Mucosa of stomach (tissue), 1 donor: ENCODE data around the gene BEAN1.
"Not testable (repeated sequence)": the region's sequence is repeated elsewhere in the genome, so short reads cannot be mapped to it uniquely, and the experiment has no call there.

Experiments
- H3K27me3 ChIP-seq: one replicate; pipeline ENCODE4 v1.7.0; 2013; ENCODE audit warnings: mild to moderate bottlenecking, low read length; ENCODE audit not compliant: control insufficient read depth, insufficient read depth
- H3K36me3 ChIP-seq: one replicate; pipeline ENCODE4 v1.7.0; 2013; ENCODE audit warnings: low read length; ENCODE audit not compliant: control insufficient read depth, insufficient read depth
- H3K4me1 ChIP-seq: one replicate; pipeline ENCODE4 v1.7.0; 2013; ENCODE audit warnings: mild to moderate bottlenecking, low read length; ENCODE audit not compliant: control insufficient read depth, insufficient read depth
- H3K4me3 ChIP-seq: one replicate; pipeline ENCODE4 v1.7.0; 2013; ENCODE audit warnings: low read length
- H3K9ac ChIP-seq: one replicate; pipeline ENCODE4 v1.7.0; 2013; ENCODE audit warnings: mild to moderate bottlenecking, low read length, moderate library complexity
- H3K9me3 ChIP-seq: one replicate; pipeline ENCODE4 v1.7.0; 2013; ENCODE audit warnings: mild to moderate bottlenecking, low read length, moderate library complexity; ENCODE audit not compliant: control insufficient read depth
- donor health status: Pancreatic carcinoma.

BEAN1 gene

DNA sequence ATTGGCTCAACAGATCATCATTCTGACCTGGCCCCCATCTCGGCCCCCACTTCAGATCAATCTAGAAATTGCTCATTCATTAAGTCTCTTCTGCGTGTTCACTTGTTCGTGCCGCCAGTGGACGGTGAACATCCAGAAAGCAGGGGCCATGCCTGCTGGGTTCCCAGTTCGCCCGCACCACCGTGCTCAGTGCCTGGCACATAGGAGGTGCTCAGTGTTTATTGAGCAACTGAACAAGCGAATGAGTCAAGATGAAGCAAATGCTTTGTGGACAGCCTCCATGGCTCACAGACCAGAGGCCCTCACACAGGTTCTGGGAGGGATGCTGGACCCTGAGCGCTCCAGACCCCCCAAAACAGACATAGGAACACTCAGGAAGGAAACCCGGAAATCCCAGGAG lies 13.9 kb downstream of the BEAN1 start:
- Histone ChIP-seq H3K36me3 (no peaks in the 10 kb centered on the region), H3K9ac (no peak overlapping the region), H3K4me3 (no peak overlapping the region), H3K4me1 (no peaks in the 10 kb centered on the region), H3K9me3 (no peaks in the 10 kb centered on the region), H3K27me3 (peaks cover 11% of the 10 kb centered on the region)

DNA sequence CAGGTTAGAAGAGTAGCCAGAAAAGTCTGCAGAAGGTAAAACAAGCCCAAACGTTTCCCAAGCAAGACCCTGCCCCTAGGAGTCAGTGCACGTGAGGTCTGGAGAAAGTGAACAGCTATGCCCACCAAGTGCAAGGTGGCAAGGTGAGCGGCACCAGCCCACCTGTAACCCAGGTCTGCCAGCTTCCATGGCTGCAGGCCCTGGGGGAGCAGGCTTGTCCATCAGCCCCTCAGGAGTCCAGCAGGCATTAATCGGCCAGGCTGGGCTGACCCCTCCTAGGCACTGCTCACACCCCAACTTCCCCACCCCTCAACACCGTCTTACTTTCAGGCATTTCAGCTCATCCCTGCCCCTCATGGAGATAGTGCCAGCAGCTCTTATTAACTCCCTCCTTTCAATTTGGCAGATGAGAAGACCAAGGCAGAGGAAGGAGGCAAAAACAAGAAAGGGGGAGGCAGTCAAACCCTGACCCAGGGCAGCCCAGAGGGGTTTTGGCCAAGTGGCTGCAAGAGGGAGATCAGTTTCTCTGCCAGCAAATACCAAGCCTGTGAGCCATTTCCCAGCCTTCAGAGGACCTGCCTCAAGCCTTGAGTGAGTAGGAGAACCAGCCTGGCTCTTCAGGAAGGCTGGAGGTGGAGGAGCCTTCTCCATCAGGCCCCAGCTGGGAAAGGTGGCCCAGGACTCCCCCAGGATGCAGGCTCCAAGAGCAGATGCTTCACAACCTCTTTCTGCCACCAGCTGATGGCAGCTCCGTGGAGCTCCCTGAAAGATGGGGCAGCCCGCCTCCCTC lies 14.7 kb downstream of the BEAN1 start:
- H3K36me3 ChIP-seq, result no peaks in the 10 kb centered on the region
- no peak overlapping the region for H3K9ac ChIP-seq
- no peaks in the 10 kb centered on the region for H3K4me1 ChIP-seq
- no peaks in the 10 kb centered on the region for H3K9me3 ChIP-seq
- peaks cover 11% of the 10 kb centered on the region for H3K27me3 ChIP-seq
- no peak overlapping the region for H3K4me3 ChIP-seq

DNA sequence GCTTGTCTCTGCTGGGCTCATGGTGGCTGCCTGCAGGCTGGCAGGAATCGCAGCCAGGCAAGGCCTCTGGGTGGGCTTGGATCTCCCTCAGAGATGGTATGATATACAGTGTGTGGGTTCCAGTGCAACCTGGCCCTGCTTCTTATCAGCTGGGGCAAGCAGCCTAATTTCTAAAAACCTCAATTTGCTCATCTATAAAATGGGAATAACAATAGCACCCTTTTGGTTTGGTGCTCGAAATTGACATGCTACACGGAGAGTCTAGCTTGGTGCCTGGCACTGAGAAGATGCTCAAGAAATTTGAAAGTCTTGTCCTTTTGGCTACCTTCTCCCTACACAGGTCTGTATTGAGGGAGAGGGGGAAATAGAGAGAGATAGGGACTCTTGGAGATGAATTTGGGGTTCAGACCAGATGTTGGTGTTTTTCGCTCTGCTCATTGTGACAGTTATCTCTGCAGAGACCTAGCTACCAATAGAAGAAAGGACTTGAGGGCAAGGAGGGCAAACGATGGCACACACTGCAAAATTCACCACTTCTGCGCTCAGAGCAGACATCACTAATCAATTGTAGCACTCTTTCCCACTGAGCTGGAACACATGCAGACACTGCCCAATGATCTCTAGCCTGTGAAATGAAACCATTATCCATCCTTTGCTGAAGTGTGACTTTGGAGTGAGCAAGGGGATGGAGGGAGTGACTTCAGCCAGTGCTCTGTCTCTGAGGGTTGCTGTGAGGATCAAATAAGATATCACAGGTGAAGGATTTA lies 15.6 kb downstream of the BEAN1 start:
- Histone ChIP-seq H3K36me3 (no peaks in the 10 kb centered on the region), H3K27me3 (peaks cover 15% of the 10 kb centered on the region), H3K4me1 (no peaks in the 10 kb centered on the region), H3K9me3 (no peaks in the 10 kb centered on the region), H3K4me3 (no peak overlapping the region), H3K9ac (no peak overlapping the region)

DNA sequence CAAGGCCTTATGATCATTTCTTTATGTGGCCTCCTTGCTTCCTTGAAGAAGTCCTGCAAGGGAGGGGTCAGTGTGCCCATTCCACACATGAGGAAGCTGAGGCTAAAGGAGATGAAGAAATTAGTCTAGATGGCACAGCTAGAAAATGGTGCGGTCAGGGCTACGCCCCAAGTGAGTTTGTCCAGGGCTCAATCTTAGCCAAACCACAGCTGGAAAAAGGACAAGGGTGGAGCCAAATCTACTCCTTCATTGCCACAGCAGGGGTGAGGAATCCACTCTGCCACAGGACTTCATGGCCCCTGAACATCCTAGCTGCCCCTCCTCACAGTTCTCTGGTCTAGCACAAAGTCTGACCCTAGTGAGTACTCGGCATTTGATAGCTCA lies 16.2 kb downstream of the BEAN1 start:
- no peak overlapping the region for H3K4me3 ChIP-seq
- H3K9me3 ChIP-seq, result no peaks in the 10 kb centered on the region
- H3K4me1 ChIP-seq, result no peaks in the 10 kb centered on the region
- no peak overlapping the region for H3K9ac ChIP-seq
- no peaks in the 10 kb centered on the region for H3K36me3 ChIP-seq
- peaks cover 17% of the 10 kb centered on the region for H3K27me3 ChIP-seq

DNA sequence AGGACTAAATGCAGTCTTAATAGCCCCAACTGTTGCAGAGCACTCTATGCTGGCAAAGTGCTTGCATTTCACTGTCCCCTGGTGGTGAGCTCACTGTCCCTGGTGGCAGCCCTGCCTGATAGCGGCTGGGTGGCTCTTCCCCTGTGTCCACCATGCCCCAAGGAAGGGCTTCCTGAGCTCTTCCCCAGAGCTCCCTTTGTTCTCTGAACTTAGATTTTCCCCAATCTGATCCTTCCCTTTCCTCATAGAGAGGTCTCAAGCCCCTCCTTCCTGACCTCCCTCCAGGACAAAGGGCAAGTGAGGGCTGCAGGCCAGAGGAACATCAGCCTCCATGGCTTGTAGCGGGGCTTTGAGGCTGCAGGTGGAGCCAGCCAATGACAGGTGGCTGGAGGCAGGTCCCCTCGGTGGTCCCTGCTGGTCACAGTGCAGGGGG lies 17.0 kb downstream of the BEAN1 start:
- no peak overlapping the region for H3K9ac ChIP-seq
- H3K4me1 ChIP-seq, result no peaks in the 10 kb centered on the region
- H3K27me3 ChIP-seq, result peaks cover 16% of the 10 kb centered on the region
- H3K36me3 ChIP-seq, result no peaks in the 10 kb centered on the region
- no peaks in the 10 kb centered on the region for H3K9me3 ChIP-seq
- no peak overlapping the region for H3K4me3 ChIP-seq

DNA sequence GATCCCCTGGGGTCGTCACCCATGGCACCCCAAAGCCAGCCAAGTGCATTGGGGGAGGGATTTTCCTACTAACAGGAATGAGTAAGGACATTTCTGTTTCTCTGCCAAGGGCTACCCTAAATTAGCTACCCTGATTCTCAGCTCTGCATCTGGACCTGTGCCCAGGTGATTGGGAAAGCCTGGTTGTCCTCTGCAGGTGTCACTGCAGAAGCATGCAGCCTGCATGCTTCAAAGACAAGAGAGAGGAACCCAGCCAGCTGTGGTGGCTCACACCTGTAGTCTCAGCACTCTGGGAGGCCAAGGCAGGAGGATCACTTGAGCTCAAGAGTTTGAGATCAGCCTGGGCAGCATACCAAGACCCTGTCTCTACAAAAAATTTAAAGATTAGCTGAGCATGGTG lies 19.6 kb downstream of the BEAN1 start:
- Histone ChIP-seq H3K36me3 (no peaks in the 10 kb centered on the region), H3K9me3 (no peaks in the 10 kb centered on the region), H3K27me3 (peaks cover 12% of the 10 kb centered on the region), H3K4me3 (no peak overlapping the region), H3K4me1 (no peaks in the 10 kb centered on the region), H3K9ac (no peak overlapping the region)

DNA sequence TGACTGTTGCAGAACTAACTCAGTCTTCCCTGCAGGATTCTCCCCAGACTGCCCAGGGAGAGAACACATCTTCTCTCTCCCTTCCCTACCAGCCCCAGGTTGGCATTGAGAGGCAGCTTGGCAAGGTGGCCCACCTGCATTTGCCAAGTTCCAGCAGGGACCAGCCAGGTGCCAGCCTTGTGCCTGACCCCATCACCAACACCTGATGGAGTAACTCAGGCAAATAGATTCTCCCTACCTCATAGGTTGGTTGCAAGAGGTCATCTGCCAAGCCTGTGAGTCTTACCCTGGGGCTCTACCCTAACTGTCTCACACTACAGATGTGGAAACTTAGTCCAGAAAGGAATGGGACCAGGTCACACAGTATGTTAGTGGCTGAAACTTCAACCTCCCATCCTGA lies 20.4 kb downstream of the BEAN1 start:
- Histone ChIP-seq H3K36me3 (no peaks in the 10 kb centered on the region), H3K9me3 (no peaks in the 10 kb centered on the region), H3K9ac (no peak overlapping the region), H3K4me3 (no peak overlapping the region), H3K27me3 (peaks cover 12% of the 10 kb centered on the region), H3K4me1 (no peaks in the 10 kb centered on the region)

DNA sequence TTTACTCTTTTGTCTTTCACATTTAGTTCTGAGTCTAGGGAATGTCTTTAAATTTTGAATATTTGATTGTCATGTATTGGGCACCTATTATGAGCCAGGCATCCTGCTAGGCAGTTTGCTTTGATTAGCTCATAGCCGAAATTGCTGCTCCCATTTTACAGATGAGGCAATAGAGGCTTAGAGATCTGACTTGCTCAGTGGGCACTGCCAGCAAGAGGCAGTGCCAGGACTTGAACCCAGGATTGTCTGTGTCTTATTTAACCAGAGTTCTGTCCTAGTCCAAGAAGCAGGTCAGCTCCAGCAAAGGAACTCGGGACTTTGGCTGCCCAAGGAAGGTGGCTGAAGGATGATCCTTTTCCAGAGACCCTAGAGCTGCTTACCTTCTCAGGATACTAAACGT lies 24.5 kb downstream of the BEAN1 start:
- H3K4me1 ChIP-seq, result no peaks in the 10 kb centered on the region
- H3K4me3 ChIP-seq, result no peak overlapping the region
- H3K36me3 ChIP-seq, result no peaks in the 10 kb centered on the region
- H3K9me3 ChIP-seq, result no peaks in the 10 kb centered on the region
- H3K9ac ChIP-seq, result no peak overlapping the region
- H3K27me3 ChIP-seq, result peaks cover 6% of the 10 kb centered on the region

DNA sequence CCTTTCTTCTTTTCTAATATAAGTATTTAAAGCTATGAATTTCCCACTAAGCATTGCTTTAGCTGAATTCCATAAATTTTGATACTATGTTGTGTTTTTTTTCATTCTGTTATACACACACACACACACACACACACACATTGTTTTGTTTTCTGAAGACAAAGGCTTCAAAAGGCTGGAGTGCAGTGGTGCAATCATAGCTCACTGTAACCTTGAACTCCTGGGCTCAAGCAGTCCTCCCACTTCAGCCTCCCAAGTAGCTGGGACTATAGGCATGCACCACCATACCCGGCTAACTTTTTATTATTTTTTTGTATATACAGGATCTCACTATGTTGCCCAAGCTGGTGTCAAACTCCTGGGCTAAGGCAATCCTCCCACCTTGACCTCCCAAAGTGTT lies 26.1 kb downstream of the BEAN1 start:
- not testable (repeated sequence) for H3K27me3 ChIP-seq, H3K9ac ChIP-seq, H3K4me3 ChIP-seq, H3K36me3 ChIP-seq, H3K9me3 ChIP-seq, H3K4me1 ChIP-seq

DNA sequence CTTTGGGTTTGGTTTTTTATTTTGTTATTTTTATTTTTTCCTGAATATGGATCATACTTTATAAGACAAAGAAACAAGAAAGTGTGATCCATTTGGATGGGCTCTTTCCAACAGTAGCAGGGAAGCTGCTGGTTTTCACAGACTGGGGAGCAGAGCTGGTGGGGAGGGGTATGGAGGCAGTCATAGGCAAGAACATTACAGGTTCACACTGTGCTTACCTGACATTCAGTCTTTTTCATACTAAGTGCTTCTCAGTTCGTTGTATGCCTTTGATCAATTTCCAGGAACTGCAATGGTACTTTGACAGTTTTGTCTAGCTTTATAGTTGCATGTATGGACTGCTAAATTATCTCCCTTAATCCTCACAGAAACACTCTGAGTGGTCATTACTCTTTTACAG lies 27.7 kb downstream of the BEAN1 start:
- H3K9ac ChIP-seq, result no peak overlapping the region
- no peaks in the 10 kb centered on the region for H3K36me3 ChIP-seq

DNA sequence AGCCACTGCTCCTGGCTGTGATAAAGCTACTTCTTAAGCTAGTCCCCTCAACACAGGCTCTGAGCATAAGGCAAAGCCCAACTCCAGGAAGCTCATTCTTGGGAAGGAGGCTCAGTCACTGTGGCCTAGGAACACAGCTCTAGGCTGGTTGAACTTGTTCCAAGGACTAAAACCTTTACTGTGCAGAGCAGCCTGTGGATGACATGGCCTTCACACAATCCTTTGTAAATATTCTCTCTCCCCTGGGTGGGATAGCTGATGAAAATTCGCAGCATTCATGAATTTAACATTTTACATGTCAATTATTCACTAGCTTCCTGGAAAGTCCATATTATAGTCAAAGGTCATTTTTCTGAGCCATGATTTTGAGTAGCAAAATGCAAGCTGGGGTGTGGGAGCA lies 28.9 kb downstream of the BEAN1 start:
- Histone ChIP-seq H3K4me1 (no peaks in the 10 kb centered on the region), H3K9me3 (no peaks in the 10 kb centered on the region), H3K27me3 (peaks cover 6% of the 10 kb centered on the region), H3K36me3 (no peaks in the 10 kb centered on the region), H3K9ac (no peak overlapping the region), H3K4me3 (no peak overlapping the region)

More for the DNA sequence above, 27.7 kb downstream of the BEAN1 start:
- Histone ChIP-seq H3K4me1 (no peaks in the 10 kb centered on the region), H3K9me3 (no peaks in the 10 kb centered on the region), H3K4me3 (no peak overlapping the region), H3K27me3 (peaks cover under 1% of the 10 kb centered on the region)

DNA sequence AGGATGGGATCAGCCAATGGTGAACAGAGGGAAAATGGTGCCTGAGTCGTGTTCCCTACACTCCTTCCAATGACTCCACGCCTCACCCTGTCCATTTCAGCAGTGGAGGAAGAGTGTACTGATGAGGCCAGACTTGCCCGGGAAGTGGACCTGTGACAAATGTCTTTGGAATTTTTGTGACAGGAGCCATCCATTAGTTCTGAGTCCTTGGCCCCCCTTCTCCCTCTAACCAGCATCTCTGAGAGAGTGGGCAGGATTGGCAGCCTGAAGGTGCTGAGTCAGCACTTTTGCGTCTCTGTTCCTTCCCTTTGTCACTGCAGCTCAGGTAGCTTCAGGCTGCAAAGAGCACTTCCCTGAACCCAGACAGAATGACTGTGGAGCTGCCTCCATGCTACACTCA lies 30.8 kb downstream of the BEAN1 start:
- Histone ChIP-seq H3K9me3 (no peaks in the 10 kb centered on the region), H3K27me3 (peaks cover 6% of the 10 kb centered on the region), H3K4me1 (no peaks in the 10 kb centered on the region), H3K9ac (no peak overlapping the region), H3K36me3 (no peaks in the 10 kb centered on the region), H3K4me3 (no peak overlapping the region)
